HG03060 (cell line): ENCODE data around the gene DNAH3.
"Not testable (repeated sequence)": the region's sequence is repeated elsewhere in the genome, so short reads cannot be mapped to it uniquely, and the experiment has no call there.

Experiments used
- ATAC-seq: cut with Tn5 transposase; IDR thresholded peaks from one replicate; pipeline ENCODE4 v1.9.1; 2021; ENCODE audit warnings: low read depth, moderate number of reproducible peaks; ENCODE audit not compliant: unreplicated experiment

Gene DNAH3

GRCh38 chr16:21081329-21081728 lies 69.3 kb downstream of the DNAH3 start:
- ATAC-seq: no peak

GRCh38 chr16:21078563-21078962 lies 72.1 kb downstream of the DNAH3 start:
- no peak for ATAC-seq

- no peak for ATAC-seq
Measured at GRCh38 chr16:21076186-21076883, 74.3 kb downstream of the DNAH3 start.

GRCh38 chr16:21075252-21075651 lies 75.4 kb downstream of the DNAH3 start:
- ATAC-seq: no peak

GRCh38 chr16:21072976-21073375 lies 77.7 kb downstream of the DNAH3 start:
- ATAC-seq: no peak

DNA sequence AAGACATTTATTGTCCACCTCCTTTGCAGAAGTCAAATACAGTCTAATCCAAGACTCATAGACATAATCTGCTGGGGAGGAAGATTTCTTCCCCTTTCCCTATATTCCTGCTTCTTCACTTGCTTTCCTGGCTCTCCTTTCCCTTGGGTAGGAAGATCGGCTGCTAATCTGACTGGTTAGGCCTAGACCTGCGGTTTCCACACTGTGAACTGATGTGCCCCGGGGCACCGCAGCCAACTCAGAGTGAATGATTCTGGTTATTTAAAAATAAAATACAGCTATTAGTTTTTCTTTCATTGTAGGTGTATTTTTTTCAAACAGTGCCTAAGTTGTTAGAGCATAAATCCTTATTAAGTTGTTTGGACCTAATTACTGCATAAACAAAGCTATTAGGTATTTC lies 78.9 kb downstream of the DNAH3 start:
- ATAC-seq: no peak

- ATAC-seq: no peak
Measured at GRCh38 chr16:21070564-21070963, 80.1 kb downstream of the DNAH3 start.

- no peak for ATAC-seq
Measured at GRCh38 chr16:21069986-21070385, 80.7 kb downstream of the DNAH3 start.

GRCh38 chr16:21064203-21064602 lies 86.4 kb downstream of the DNAH3 start:
- no peak for ATAC-seq

GRCh38 chr16:21063314-21063713 lies 87.3 kb downstream of the DNAH3 start:
- not testable (repeated sequence) for ATAC-seq

GRCh38 chr16:21060027-21060510 lies 90.6 kb downstream of the DNAH3 start:
- no peak for ATAC-seq

GRCh38 chr16:21057875-21058274 lies 92.8 kb downstream of the DNAH3 start:
- no peak for ATAC-seq

DNA sequence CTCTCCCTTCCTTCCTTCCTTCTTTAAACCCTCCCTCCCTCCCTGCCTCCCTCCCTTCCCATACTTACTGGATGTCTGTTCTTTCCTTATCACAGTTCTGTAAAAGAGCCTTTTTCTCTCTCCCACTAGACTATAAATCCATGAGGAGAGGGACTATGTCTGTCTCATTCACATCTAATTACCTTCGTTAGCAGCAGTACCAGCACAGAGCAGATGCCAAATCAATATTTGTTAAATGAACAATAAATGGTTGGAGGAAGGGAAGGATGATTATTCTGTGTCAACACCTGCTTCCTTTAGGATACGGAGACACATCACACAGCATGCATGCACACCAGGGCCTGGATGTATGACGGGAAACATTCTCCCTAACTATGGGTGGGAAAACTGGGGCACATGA lies 94.2 kb downstream of the DNAH3 start:
- ATAC-seq: no peak

DNA sequence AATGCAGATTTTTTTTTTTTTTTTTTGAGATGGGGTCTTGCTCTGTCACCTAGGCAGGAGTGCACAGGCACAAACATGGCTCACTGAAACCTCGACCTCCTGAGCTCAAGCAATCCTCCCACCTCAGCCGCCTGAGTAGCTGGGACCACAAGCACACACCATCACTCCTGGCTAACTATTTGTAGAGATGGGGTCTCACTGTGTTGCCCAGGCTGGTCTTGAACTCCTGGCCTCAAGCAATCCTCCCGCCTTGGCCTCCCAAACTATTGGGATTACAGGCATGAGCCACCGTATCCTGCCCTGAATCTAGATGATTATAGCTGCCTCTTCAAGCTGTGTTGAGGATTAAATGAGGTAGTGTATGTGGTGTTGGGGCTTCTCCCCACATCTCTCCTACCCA lies 94.9 kb downstream of the DNAH3 start:
- ATAC-seq: not testable (repeated sequence)

GRCh38 chr16:21053590-21053989 lies 97.1 kb downstream of the DNAH3 start:
- ATAC-seq: no peak

GRCh38 chr16:21048091-21048912 lies 102.3 kb downstream of the DNAH3 start:
- not testable (repeated sequence) for ATAC-seq

- ATAC-seq: no peak
Measured at GRCh38 chr16:21038197-21038596, 112.4 kb downstream of the DNAH3 start.

- no peak for ATAC-seq
Measured at GRCh38 chr16:21037736-21038135, 112.9 kb downstream of the DNAH3 start.

- ATAC-seq: no peak
Measured at GRCh38 chr16:21037168-21037567, 113.5 kb downstream of the DNAH3 start.

DNA sequence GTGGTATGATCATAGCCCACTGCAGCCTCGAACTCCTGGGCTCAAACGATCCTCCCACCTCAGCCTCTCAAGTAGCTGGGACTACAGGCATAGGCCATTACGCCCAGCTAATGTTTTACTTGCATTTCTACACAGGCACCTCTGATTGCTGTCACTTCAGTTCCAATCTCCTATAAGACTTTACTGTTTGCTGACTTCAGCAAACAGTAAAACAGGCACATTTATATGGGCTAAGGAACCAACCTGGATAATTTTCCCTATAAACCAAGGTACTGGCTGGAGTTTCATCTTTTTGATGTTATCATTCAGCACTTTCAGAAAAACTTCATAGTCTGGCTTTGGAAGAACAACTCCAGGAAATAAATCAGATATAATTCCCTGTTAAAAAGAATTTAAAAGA lies 114.2 kb downstream of the DNAH3 start:
- no peak for ATAC-seq

DNA sequence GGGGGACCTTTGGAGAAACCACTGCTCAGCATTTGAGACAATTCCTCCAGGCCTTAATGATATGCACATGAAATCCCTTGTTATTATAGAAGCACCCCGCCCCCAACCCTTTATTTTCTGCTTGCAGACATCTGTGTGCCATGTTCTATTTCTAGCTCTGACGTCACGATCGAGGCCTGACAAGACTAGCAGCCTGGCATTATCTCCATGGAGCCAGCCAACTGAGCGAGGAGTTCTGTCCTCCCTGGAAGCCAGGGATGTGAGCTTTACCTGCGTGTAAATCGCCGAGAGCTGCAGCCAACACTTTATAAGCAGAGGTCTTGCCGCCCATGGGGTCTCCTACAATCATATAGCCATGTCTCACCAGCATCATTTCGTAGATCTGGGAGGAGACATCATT lies 116.9 kb downstream of the DNAH3 start:
- ATAC-seq: no peak

DNA sequence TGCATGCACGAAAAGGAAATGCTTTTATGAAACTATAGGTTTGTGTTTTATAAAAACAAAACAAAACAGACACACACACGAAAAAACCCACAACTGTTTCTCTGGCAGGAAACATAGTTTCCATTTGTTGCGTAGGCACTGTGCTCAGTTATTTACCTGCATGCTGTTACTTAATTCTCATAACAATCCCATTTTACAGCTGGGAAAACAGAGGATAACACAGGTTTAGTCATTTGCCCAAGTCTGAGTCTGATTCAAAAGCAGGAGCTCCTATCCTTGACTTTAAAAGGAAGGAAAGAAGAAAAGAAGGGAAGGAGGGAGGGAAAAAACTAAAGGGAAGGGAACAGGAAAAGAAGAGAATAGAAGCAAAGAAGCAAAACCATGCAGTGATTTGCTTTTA lies 117.4 kb downstream of the DNAH3 start:
- ATAC-seq: no peak
